CD4-positive, alpha-beta T cell treated with Interleukin-4 for 1 hour (primary cell): ENCODE results near the gene DARS1.

Experiments used
- DNase-seq, 2 donors: peaks; one replicate each; pipeline ENCODE4 v3.0.0-alpha.2; 2020 to 2022

The DARS1 gene

DNA sequence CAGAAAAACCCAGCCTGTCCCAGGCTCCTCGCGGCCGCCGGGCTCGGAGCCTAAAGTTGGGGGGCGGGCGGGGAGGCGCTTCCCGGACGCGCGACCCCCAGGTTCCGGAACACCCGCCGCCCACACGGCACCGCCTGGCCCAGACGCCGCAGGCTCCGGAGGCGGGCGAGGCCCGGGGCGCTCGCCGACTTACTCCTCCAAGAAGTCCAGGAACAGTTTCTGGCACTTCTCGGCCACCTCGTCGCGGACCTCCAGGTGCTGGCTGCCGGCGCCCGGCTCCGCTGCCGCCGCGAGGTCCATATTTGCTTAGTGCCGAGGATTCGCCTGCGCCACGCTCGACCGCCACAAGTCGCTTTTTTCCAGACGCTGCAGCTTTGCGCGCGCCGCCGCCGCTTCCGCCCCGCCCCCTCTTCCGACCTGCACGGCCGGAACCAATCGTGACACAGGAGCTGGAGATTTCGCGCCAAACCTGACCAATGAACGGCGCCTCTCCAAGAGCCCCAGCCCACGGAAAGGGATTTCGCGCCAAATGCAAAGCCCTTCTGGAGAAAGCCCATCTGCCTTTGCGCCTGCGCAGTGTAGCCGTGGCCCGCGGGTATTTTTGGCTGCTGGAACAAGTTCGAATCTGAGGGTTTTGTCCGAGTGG lies 109.2 kb downstream of the DARS1 start, which contains the start of gene MCM6:
TSS of gene MCM6 (minus strand) at position 378 of the 646 bp plus-strand sequence. CDS start at position 300, 78 bp downstream.
- peak; percentile 99 for DNase-seq

DNA sequence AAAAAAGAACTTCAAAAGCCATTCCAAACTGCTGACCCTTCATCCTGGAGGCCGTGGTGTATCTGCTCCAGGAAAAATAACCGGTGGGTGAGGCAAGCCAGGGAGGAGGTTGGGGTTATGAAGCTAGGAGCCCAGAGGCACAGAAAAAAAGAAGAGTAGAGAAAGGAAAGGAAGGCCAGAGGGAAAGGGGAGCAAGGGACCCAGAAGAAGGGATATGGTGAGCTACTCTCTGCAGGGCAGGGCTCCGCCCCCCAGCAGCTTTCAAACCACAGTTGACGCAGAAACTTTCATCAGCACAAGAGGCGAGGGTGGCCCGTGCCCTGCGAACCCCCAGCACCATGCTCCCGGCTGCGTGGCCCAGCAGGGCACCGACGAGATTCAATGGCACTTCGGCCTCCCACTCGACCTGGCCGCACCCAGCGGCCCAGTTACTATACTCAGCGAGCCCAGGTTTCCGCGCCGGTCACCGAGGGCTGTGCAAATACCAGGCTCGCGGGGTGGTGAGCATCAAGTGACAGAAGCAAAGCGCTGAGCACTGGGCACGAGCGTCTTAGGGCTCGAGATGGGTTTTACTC lies 109.8 kb downstream of the DARS1 start:
- peak; percentile 70 to 73 for DNase-seq

DNA sequence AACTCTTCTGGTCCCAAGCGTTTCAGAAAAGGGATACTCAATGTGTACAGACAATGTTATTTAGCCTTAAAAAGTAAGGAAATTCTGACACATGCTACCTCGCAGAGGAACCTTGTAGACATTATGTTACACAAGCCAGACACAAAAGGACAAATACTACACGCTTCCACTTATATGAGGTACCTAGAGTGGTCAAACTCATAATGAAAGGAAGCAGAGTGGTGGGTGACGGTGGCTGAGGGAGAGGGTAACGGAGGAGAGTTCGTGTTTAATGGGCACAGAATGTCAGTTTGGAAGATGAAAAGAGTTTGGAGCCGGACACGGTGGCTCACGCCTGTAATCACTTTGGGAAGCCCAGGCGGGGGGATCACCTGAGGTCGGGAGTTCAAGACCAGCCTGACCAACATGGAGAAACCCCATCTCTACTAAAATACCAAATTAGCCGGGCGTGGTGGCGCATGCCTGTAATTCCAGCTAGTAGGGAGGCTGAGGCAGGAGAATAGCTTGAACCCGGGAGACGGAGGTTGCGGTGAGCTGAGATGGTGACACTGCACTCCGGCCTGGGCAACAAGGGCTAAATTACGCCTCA lies 110.6 kb downstream of the DARS1 start:
- DNase-seq: peak in 1 of 2 donors; percentile 5

DNA sequence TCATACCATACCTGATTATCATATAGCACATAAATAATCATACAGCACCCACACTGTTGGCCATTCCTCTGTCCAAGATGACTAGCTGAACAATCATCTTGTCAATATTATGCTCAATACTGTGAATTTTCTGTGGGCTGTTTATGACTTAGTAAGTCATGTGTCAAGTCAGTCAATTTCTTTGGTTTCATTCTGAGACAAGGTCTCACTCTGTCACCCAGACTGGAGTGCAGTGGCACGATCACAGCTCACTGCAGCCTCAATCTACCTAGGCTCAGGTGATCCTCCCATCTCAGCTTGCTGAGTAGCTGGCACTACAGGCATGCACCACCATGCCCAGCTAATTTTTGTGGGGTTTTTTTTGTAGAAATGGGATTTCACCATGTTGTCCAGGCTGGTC lies 114.9 kb downstream of the DARS1 start:
- no peak for DNase-seq

DNA sequence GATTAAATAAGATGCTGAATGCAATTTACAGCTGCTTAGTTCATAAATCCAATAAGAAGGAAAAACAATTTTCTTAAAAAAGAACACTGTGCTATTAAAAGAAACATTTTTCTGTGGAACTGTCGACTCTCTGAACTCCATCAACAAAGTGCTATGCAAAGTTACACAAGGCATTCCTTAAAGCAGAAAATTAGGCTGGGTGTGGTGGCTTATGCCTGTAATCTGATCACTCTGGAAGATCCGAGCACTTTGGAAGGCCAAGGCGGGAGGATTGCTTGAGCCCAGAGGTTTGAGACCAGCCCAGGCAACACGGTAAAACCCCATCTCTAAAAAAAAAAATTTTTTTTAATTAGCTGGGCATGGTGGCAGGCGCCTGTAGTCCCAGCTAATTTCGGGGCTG lies 122.2 kb downstream of the DARS1 start:
- DNase-seq: no peak

DNA sequence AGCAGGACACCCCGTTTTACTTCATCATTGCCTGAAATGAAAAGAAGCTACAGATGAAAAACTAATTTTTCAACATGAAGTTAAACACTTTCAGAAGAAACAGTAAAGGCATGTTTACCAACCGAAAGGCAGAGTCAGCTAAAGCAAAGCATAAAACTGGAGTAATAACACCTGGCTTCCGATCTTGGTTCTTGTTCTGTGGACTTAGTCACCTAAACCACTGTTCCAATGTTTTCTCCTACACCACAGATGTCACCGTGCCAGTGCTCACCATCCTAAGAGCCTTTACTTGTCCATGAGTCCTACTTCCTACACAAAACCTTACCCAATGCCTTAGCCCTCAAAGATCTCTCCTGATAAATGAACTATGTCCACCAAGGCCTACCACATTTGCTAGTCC lies 122.7 kb downstream of the DARS1 start:
- no peak for DNase-seq
